Thyroid gland (tissue), 4 donors: ENCODE measurements around the gene NTNG1. TPM values are rescaled to one million over a fixed set of nuclear protein-coding genes. Genes with fewer than 3 reads are reported as not detected.
"Not testable (repeated sequence)": the region's sequence is repeated elsewhere in the genome, so short reads cannot be mapped to it uniquely, and the experiment has no call there.

Experiments
- DNase-seq, 2 donors: peaks; one replicate each; pipeline ENCODE4 v3.0.0-alpha.2; 2019
- H3K27ac ChIP-seq, 3 donors: fragments of 200-600 bp; sonication (generic); 1 replicate in 2 of 3; 2 replicates in 1 of 3; pipeline ENCODE4 v1.5.1; 2016 to 2019; ENCODE audit warnings: mild to moderate bottlenecking in 1 of 3, moderate library complexity in 1 of 3
- H3K27me3 ChIP-seq: fragments of 200-600 bp; sonication (generic); one replicate; pipeline ENCODE4 v1.5.1; 2019
- H3K36me3 ChIP-seq, 2 donors: fragments of 200-600 bp; sonication (generic); one replicate each; pipeline ENCODE4 v1.5.1; 2016 to 2019
- H3K4me1 ChIP-seq, 2 donors: fragments of 200-600 bp; sonication (generic); one replicate each; pipeline ENCODE4 v1.5.1; 2017 to 2019
- H3K4me3 ChIP-seq, 3 donors: fragments of 200-600 bp; sonication (generic); replicated peaks in 1 of 3; 1 replicate in 2 of 3; 2 replicates in 1 of 3; pipeline ENCODE4 v1.5.1; 2016; ENCODE audit warnings: mild to moderate bottlenecking in 1 of 3
- H3K9me3 ChIP-seq: fragments of 200-600 bp; sonication (generic); one replicate; pipeline ENCODE4 v1.5.1; 2017
- CTCF ChIP-seq, 6 experiments: fragments of 200-600 bp in 3 of 6; fragments of 450-650 bp in 3 of 6; sonication (generic) in 3 of 6; IDR thresholded peaks; one replicate each; pipeline ENCODE4 v1.5.1; 2016 to 2019; ENCODE audit warnings: antibody characterized with exemption in 6 of 6, mild to moderate bottlenecking in 2 of 6, inconsistent platforms in 1 of 6, moderate library complexity in 1 of 6
- POLR2A ChIP-seq, 2 donors: fragments of 450-650 bp; IDR thresholded peaks; one replicate each; pipeline ENCODE4 v1.6.1; 2017; ENCODE audit warnings: antibody characterized with exemption in 2 of 2, mild to moderate bottlenecking in 2 of 2, moderate library complexity in 1 of 2
- WGBS, 2 donors: methylation state at CpG; one replicate each; pipeline ENCODE4 v1.1.5; 2017; 5-methylcytosine and 5-hydroxymethylcytosine counted together
- intact Hi-C: fragments of 100-400 bp; cut with DNase I; formaldehyde crosslinking; loops from one replicate; pipeline ENCODE4 v1.15.1; 2023
- total RNA-seq, 4 donors: library from RNA; depleted of rRNA; stranded (reverse); fragments of >200 nt; gene quantifications; one replicate each; pipeline ENCODE4 v1.2.3, GENCODE V29; 2016

Gene NTNG1
- total RNA-seq, 4 donors from 2014 or later: 0.33 to 0.56 (median 0.54) TPM; not detected in 1

GRCh38 chr1:107231291-107231690 is 90.5 kb downstream of the NTNG1 start:
- Histone ChIP-seq H3K4me1 (no peaks in the 10 kb centered on the region), H3K36me3 (no peaks in the 10 kb centered on the region), H3K27ac (no peak overlapping the region), H3K4me3 (no peak overlapping the region), H3K9me3 (no peaks in the 10 kb centered on the region), H3K27me3 (no peaks in the 10 kb centered on the region)
- DNase-seq: no peak
- TF ChIP-seq POLR2A (IDR thresholded peaks at IDR 0.05) (no peak), CTCF (IDR thresholded peaks at IDR 0.05) (no peak)
- intact Hi-C loops: no loop called here
- WGBS, 2 donors: 72 to 78% methylated on average over 2 of the region's 2 CpGs

GRCh38 chr1:107232426-107232825 is 91.6 kb downstream of the NTNG1 start:
- Histone ChIP-seq H3K4me3 (no peak overlapping the region), H3K36me3 (no peaks in the 10 kb centered on the region), H3K27ac (no peak overlapping the region), H3K27me3 (no peaks in the 10 kb centered on the region), H3K9me3 (no peaks in the 10 kb centered on the region), H3K4me1 (no peaks in the 10 kb centered on the region)
- WGBS, 2 donors: 68 to 76% methylated on average over 2 of the region's 2 CpGs
- DNase-seq: no peak
- no peak for TF ChIP-seq CTCF (IDR thresholded peaks at IDR 0.05)
- intact Hi-C loops: no loop called here

GRCh38 chr1:107236760-107237159 is 95.9 kb downstream of the NTNG1 start:
- DNase-seq, intact Hi-C loops, H3K9me3 ChIP-seq, H3K36me3 ChIP-seq, H3K27me3 ChIP-seq, H3K27ac ChIP-seq, H3K4me1 ChIP-seq, H3K4me3 ChIP-seq: not testable (repeated sequence)
- WGBS, 2 donors: 96% methylated on average over 3 of the region's 3 CpGs

- no peak for DNase-seq
- H3K4me1 ChIP-seq: no peaks in the 10 kb centered on the region
- TF ChIP-seq POLR2A (IDR thresholded peaks at IDR 0.05) (no peak), CTCF (IDR thresholded peaks at IDR 0.05) (no peak)
- intact Hi-C loops: no loop called here
- 87 to 88% methylated on average over 7 of the region's 7 CpGs for WGBS, 2 donors
- no peak overlapping the region for H3K4me3 ChIP-seq
- no peaks in the 10 kb centered on the region for H3K27me3 ChIP-seq
- H3K9me3 ChIP-seq: no peaks in the 10 kb centered on the region
- H3K27ac ChIP-seq: no peak overlapping the region
- H3K36me3 ChIP-seq: no peaks in the 10 kb centered on the region
These were observed 102.6 kb downstream of the NTNG1 start for GRCh38 chr1:107243461-107243860.

GRCh38 chr1:107244709-107245500 is 104.1 kb downstream of the NTNG1 start:
- WGBS, 2 donors: 72 to 79% methylated on average over 7 of the region's 7 CpGs
- no peaks in the 10 kb centered on the region for H3K9me3 ChIP-seq
- no peak overlapping the region for H3K27ac ChIP-seq
- TF ChIP-seq POLR2A (IDR thresholded peaks at IDR 0.05) (no peak), CTCF (IDR thresholded peaks at IDR 0.05) (no peak)
- no peaks in the 10 kb centered on the region for H3K27me3 ChIP-seq
- no peaks in the 10 kb centered on the region for H3K4me1 ChIP-seq
- DNase-seq: no peak
- H3K4me3 ChIP-seq: no peak overlapping the region
- intact Hi-C loops: no loop called here
- no peaks in the 10 kb centered on the region for H3K36me3 ChIP-seq
